Measurements from ENCODE around the gene COBL.
"Not testable (repeated sequence)": the region's sequence is repeated elsewhere in the genome, so short reads cannot be mapped to it uniquely, and the experiment has no call there.

The COBL gene

GRCh38 chr7:51210766-51211165 lies 105.8 kb downstream of the COBL start:
- H3K4me3 ChIP-seq (ENCODE audit: control insufficient read depth, low read depth, low read length), result no peak overlapping the region
- no peak for TF ChIP-seq CTCF (IDR thresholded peaks at IDR 0.05; ENCODE audit: control insufficient read depth, insufficient read depth, low read depth, low read length, missing control alignments)
- DNase-seq (ENCODE audit: low read depth), result no peak

GRCh38 chr7:51209426-51209825 lies 107.2 kb downstream of the COBL start:
- no peak for DNase-seq (ENCODE audit: low read depth)
- no peak for TF ChIP-seq CTCF (IDR thresholded peaks at IDR 0.05; ENCODE audit: control insufficient read depth, insufficient read depth, low read depth, low read length, missing control alignments)
- H3K4me3 ChIP-seq (ENCODE audit: control insufficient read depth, low read depth, low read length), result no peak overlapping the region

- H3K4me3 ChIP-seq (ENCODE audit: control insufficient read depth, low read depth, low read length); DNase-seq (ENCODE audit: low read depth): not testable (repeated sequence)
These were observed 108.5 kb downstream of the COBL start for GRCh38 chr7:51208125-51208524.

- no peak for DNase-seq (ENCODE audit: low read depth)
- H3K4me3 ChIP-seq (ENCODE audit: control insufficient read depth, low read depth, low read length), result no peak overlapping the region
- no peak for TF ChIP-seq CTCF (IDR thresholded peaks at IDR 0.05; ENCODE audit: control insufficient read depth, insufficient read depth, low read depth, low read length, missing control alignments)
These were observed 118.0 kb downstream of the COBL start for GRCh38 chr7:51198654-51199053.

- no peak overlapping the region for H3K4me3 ChIP-seq (ENCODE audit: control insufficient read depth, low read depth, low read length)
- TF ChIP-seq CTCF (IDR thresholded peaks at IDR 0.05; ENCODE audit: control insufficient read depth, insufficient read depth, low read depth, low read length, missing control alignments), result no peak
- DNase-seq (ENCODE audit: low read depth), result no peak
These were observed 125.6 kb downstream of the COBL start for GRCh38 chr7:51190969-51191368.

GRCh38 chr7:51189777-51190176 lies 126.8 kb downstream of the COBL start:
- DNase-seq (ENCODE audit: low read depth), result no peak
- H3K4me3 ChIP-seq (ENCODE audit: control insufficient read depth, low read depth, low read length), result no peak overlapping the region
- TF ChIP-seq CTCF (IDR thresholded peaks at IDR 0.05; ENCODE audit: control insufficient read depth, insufficient read depth, low read depth, low read length, missing control alignments), result no peak

GRCh38 chr7:51188987-51189386 lies 127.6 kb downstream of the COBL start:
- H3K4me3 ChIP-seq (ENCODE audit: control insufficient read depth, low read depth, low read length), result no peak overlapping the region
- DNase-seq (ENCODE audit: low read depth), result no peak
- TF ChIP-seq CTCF (IDR thresholded peaks at IDR 0.05; ENCODE audit: control insufficient read depth, insufficient read depth, low read depth, low read length, missing control alignments), result no peak
